Neural cell (in vitro differentiated cells): ENCODE data around the gene OR8B2.
"Not testable (repeated sequence)": the region's sequence is repeated elsewhere in the genome, so short reads cannot be mapped to it uniquely, and the experiment has no call there.

Experiments
- POLR2AphosphoS5 ChIP-seq: IDR thresholded peaks from 2 replicates; pipeline ENCODE4 v1.6.1; 2012
- RAD21 ChIP-seq: fragments of 450-650 bp; conservative IDR thresholded peaks from 2 replicates; pipeline ENCODE4 v1.6.1; 2014; ENCODE audit warnings: antibody characterized with exemption, mild to moderate bottlenecking, moderate library complexity
- TAF1 ChIP-seq: IDR thresholded peaks from 2 replicates; pipeline ENCODE4 v1.6.1; 2012; ENCODE audit warnings: low read depth
- TF ChIP-seq, protein P1 (sequence below): fragments of 450-650 bp; IDR thresholded peaks from 2 replicates; pipeline ENCODE4 v1.5.1; 2014; ENCODE audit warnings: antibody characterized with exemption, mild to moderate bottlenecking, moderate library complexity; ENCODE audit not compliant: poor library complexity, severe bottlenecking

- TF ChIP-seq, protein P1, sequence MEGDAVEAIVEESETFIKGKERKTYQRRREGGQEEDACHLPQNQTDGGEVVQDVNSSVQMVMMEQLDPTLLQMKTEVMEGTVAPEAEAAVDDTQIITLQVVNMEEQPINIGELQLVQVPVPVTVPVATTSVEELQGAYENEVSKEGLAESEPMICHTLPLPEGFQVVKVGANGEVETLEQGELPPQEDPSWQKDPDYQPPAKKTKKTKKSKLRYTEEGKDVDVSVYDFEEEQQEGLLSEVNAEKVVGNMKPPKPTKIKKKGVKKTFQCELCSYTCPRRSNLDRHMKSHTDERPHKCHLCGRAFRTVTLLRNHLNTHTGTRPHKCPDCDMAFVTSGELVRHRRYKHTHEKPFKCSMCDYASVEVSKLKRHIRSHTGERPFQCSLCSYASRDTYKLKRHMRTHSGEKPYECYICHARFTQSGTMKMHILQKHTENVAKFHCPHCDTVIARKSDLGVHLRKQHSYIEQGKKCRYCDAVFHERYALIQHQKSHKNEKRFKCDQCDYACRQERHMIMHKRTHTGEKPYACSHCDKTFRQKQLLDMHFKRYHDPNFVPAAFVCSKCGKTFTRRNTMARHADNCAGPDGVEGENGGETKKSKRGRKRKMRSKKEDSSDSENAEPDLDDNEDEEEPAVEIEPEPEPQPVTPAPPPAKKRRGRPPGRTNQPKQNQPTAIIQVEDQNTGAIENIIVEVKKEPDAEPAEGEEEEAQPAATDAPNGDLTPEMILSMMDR: not testable (repeated sequence)
- TF ChIP-seq TAF1, RAD21, POLR2AphosphoS5: not testable (repeated sequence)
These were observed 1.4 kb downstream of the OR8B2 start for GRCh38 chr11:124382857-124383256.
